H1 (cell line): ENCODE data around the gene SPATA13. TPM values are rescaled to one million over a fixed set of nuclear protein-coding genes. Genes with fewer than 3 reads are reported as not detected.

ENCODE experiments used
- CTCF ChIA-PET: fragments of 300-600 bp; sonication (Branson Sonifier 250); formaldehyde crosslinking; loops from one replicate; lab custom pipeline; 2021; ENCODE audit not compliant: partially characterized antibody; lab: Charles Lee
- POLR2A ChIA-PET: fragments of 300-600 bp; sonication (Branson Sonifier 250); formaldehyde crosslinking; loops from one replicate; lab custom pipeline; 2021; ENCODE audit warnings: inconsistent platforms; ENCODE audit not compliant: partially characterized antibody; lab: Charles Lee
- DNase-seq, 2 experiments: peaks; one replicate each; pipeline versions ENCODE4 v3.0.0 to v3.0.0-alpha.2; 2010 to 2022; ENCODE audit warnings: low spot score in 2 of 2, low read depth in 1 of 2, mixed read lengths in 1 of 2
- FAIRE-seq: peaks from 2 replicates; lab custom pipeline; 2011; peaks lifted over from hg19 to GRCh38; lab: Jason Lieb, UNC
- H2AFZ ChIP-seq: 2 replicates; pipeline ENCODE4 v1.8.1; 2012; ENCODE audit warnings: low read length, inconsistent platforms
- H2AK5ac ChIP-seq: 2 replicates; pipeline ENCODE4 v1.6.1; 2013; ENCODE audit warnings: low read depth, low read length
- H2BK120ac ChIP-seq: replicated peaks from 2 replicates; pipeline ENCODE3; 2013; ENCODE audit warnings: low read depth, low read length, inconsistent platforms
- H2BK12ac ChIP-seq: 2 replicates; pipeline ENCODE4 v1.6.1; 2013; ENCODE audit warnings: low read depth, low read length
- H2BK15ac ChIP-seq: 2 replicates; pipeline ENCODE4 v1.6.1; 2013; ENCODE audit warnings: low read length
- H2BK20ac ChIP-seq: 2 replicates; pipeline ENCODE4 v1.6.1; 2013; ENCODE audit warnings: low read length
- H2BK5ac ChIP-seq: 2 replicates; pipeline ENCODE4 v1.6.1; 2013; ENCODE audit warnings: low read depth, low read length
- H3K14ac ChIP-seq: 2 replicates; pipeline ENCODE4 v1.6.1; 2013; ENCODE audit warnings: inconsistent platforms; ENCODE audit not compliant: insufficient read length
- H3K18ac ChIP-seq: 2 replicates; pipeline ENCODE4 v1.6.1; 2013; ENCODE audit warnings: low read length; ENCODE audit errors: extremely low read depth
- H3K23ac ChIP-seq: 2 replicates; pipeline ENCODE4 v1.6.1; 2013; ENCODE audit warnings: inconsistent platforms; ENCODE audit not compliant: insufficient read length
- H3K23me2 ChIP-seq: 2 replicates; pipeline ENCODE4 v1.6.1; 2013; ENCODE audit warnings: low read depth, low read length
- H3K27ac ChIP-seq: 2 replicates; pipeline ENCODE4 v1.6.1; 2011; ENCODE audit warnings: low read depth, low read length, inconsistent platforms
- H3K27me3 ChIP-seq, 4 experiments: replicated peaks in 1 of 4; 1 replicate in 1 of 4; 2 replicates in 3 of 4; pipeline versions ENCODE4 v1.6.1 to v1.8.1; 2011 to 2013; ENCODE audit warnings: low read length in 3 of 4, mild to moderate bottlenecking in 3 of 4, inconsistent platforms in 2 of 4, mixed read lengths in 2 of 4, moderate library complexity in 1 of 4; ENCODE audit not compliant: control insufficient read depth in 3 of 4, insufficient read depth in 3 of 4; ENCODE audit errors: extremely low read depth in 1 of 4
- H3K36me3 ChIP-seq, 4 experiments: 2 replicates each; pipeline versions ENCODE4 v1.6.1 to v1.8.1; 2011 to 2013; ENCODE audit warnings: mild to moderate bottlenecking in 4 of 4, low read length in 3 of 4, moderate library complexity in 2 of 4, control low read depth in 1 of 4, inconsistent platforms in 1 of 4; ENCODE audit not compliant: insufficient read depth in 4 of 4, control insufficient read depth in 2 of 4
- H3K4ac ChIP-seq: replicated peaks from 2 replicates; pipeline ENCODE3; 2013; ENCODE audit warnings: low read length, low read depth, mixed read lengths, inconsistent platforms; ENCODE audit not compliant: insufficient read length
- H3K4me1 ChIP-seq, 4 experiments: replicated peaks in 1 of 4; 1 replicate in 1 of 4; 2 replicates in 3 of 4; pipeline versions ENCODE4 v1.6.1 to v1.8.1; 2011 to 2013; ENCODE audit warnings: low read length in 3 of 4, inconsistent platforms in 2 of 4, mixed read lengths in 1 of 4; ENCODE audit not compliant: insufficient read depth in 4 of 4, control insufficient read depth in 3 of 4
- H3K4me2 ChIP-seq, 2 experiments: 2 replicates each; pipeline versions ENCODE4 v1.6.1 to v1.8.1; 2011 to 2013; ENCODE audit warnings: low read depth in 2 of 2, low read length in 2 of 2, control low read depth in 1 of 2, inconsistent platforms in 1 of 2, mild to moderate bottlenecking in 1 of 2; ENCODE audit not compliant: insufficient read depth in 1 of 2
- H3K4me3 ChIP-seq, 4 experiments: fragments of 200-600, 300-600 bp in 1 of 4; sonication (generic), shearing (Covaris generic), sonication (Bioruptor Twin) in 1 of 4; 2 replicates each; pipeline versions ENCODE4 v1.5.1 to v1.8.1; 2011 to 2016; ENCODE audit warnings: low read length in 4 of 4, low read depth in 3 of 4, control low read depth in 2 of 4, inconsistent platforms in 2 of 4, mild to moderate bottlenecking in 2 of 4, mixed read lengths in 1 of 4, moderate library complexity in 1 of 4; ENCODE audit not compliant: insufficient read depth in 2 of 4; ENCODE audit errors: extremely low read depth in 1 of 4
- H3K56ac ChIP-seq: replicated peaks from 2 replicates; pipeline ENCODE3; 2013; ENCODE audit warnings: low read depth, mild to moderate bottlenecking, mixed read lengths, low read length, inconsistent platforms; ENCODE audit not compliant: insufficient read length
- H3K79me1 ChIP-seq: 2 replicates; pipeline ENCODE4 v1.6.1; 2013; ENCODE audit warnings: low read depth, low read length, control low read depth
- H3K79me2 ChIP-seq, 2 experiments: 2 replicates each; pipeline versions ENCODE4 v1.6.1 to v1.8.1; 2012 to 2013; ENCODE audit warnings: low read length in 2 of 2, mild to moderate bottlenecking in 2 of 2, inconsistent platforms in 1 of 2; ENCODE audit not compliant: insufficient read depth in 2 of 2, control insufficient read depth in 1 of 2
- H3K9ac ChIP-seq, 4 experiments: replicated peaks in 1 of 4; 1 replicate in 1 of 4; 2 replicates in 3 of 4; pipeline versions ENCODE4 v1.6.1 to v1.8.1; 2011 to 2013; ENCODE audit warnings: low read depth in 3 of 4, low read length in 3 of 4, control low read depth in 2 of 4, mild to moderate bottlenecking in 2 of 4, moderate library complexity in 2 of 4, inconsistent platforms in 1 of 4; ENCODE audit errors: extremely low read depth in 1 of 4
- H3K9me3 ChIP-seq, 2 experiments: 2 replicates each; pipeline versions ENCODE4 v1.6.1 to v1.8.1; 2012 to 2013; ENCODE audit warnings: mild to moderate bottlenecking in 2 of 2, moderate library complexity in 2 of 2, control low read depth in 1 of 2, inconsistent platforms in 1 of 2, low read depth in 1 of 2, low read length in 1 of 2, mixed read lengths in 1 of 2; ENCODE audit not compliant: insufficient read depth in 2 of 2
- H4K20me1 ChIP-seq, 2 experiments: replicated peaks in 1 of 2; 2 replicates each; pipeline versions ENCODE3 to v1.8.1; 2011 to 2013; ENCODE audit warnings: inconsistent platforms in 2 of 2, low read length in 2 of 2, mild to moderate bottlenecking in 1 of 2; ENCODE audit not compliant: insufficient read depth in 2 of 2, control insufficient read depth in 1 of 2
- H4K5ac ChIP-seq: 2 replicates; pipeline ENCODE4 v1.6.1; 2013; ENCODE audit warnings: low read length, low read depth, mixed read lengths, inconsistent platforms; ENCODE audit not compliant: insufficient read length
- H4K8ac ChIP-seq: 2 replicates; pipeline ENCODE4 v1.8.0; 2013; ENCODE audit warnings: mild to moderate bottlenecking, moderate library complexity, low read length, inconsistent platforms; ENCODE audit not compliant: insufficient read depth; ENCODE audit errors: extremely low read depth
- H4K91ac ChIP-seq: replicated peaks from 2 replicates; pipeline ENCODE3; 2013; ENCODE audit warnings: low read length, mixed read lengths, inconsistent platforms; ENCODE audit not compliant: insufficient read length
- HDAC2 ChIP-seq, 2 experiments: fragments of 300-600 bp in 1 of 2; sonication (generic) in 1 of 2; IDR thresholded peaks; 2 replicates each; pipeline ENCODE4 v1.6.1; 2011 to 2012; ENCODE audit warnings: low read depth in 2 of 2, low read length in 2 of 2, mild to moderate bottlenecking in 2 of 2, moderate library complexity in 2 of 2, borderline replicate concordance in 1 of 2, inconsistent platforms in 1 of 2
- POLR2A ChIP-seq, 2 experiments: IDR thresholded peaks; 1 replicate in 1 of 2; 2 replicates in 1 of 2; pipeline ENCODE4 v1.6.1; 2011; ENCODE audit warnings: low read depth in 2 of 2, low read length in 2 of 2, mild to moderate bottlenecking in 2 of 2; ENCODE audit errors: control extremely low read depth in 1 of 2
- RAD21 ChIP-seq, 2 experiments: IDR thresholded peaks in 1 of 2; conservative IDR thresholded peaks in 1 of 2; 2 replicates each; pipeline ENCODE4 v1.6.1; 2011; ENCODE audit warnings: low read depth in 2 of 2, low read length in 2 of 2, improper control_type of control experiment in 1 of 2, inconsistent platforms in 1 of 2, mild to moderate bottlenecking in 1 of 2, moderate library complexity in 1 of 2
- RNF2 ChIP-seq: fragments of 200-900, 300-1000 bp; sonication (generic); IDR thresholded peaks from 2 replicates; pipeline ENCODE4 v1.7.1; 2016; ENCODE audit warnings: borderline replicate concordance, low read depth, mild to moderate bottlenecking, antibody characterized with exemption, low read length; ENCODE audit not compliant: poor library complexity, severe bottlenecking; ENCODE audit errors: missing control alignments
- WGBS, 2 experiments: shearing (Covaris generic) in 1 of 2; methylation state at CpG; one replicate each; pipeline versions ENCODE4 v1.1.6 to v1.1.7; 2013 to 2015; ENCODE audit warnings: low lambda C conversion rate in 2 of 2, mixed read lengths in 2 of 2, inconsistent platforms in 1 of 2, low coverage in 1 of 2, missing lambda C conversion rate in 1 of 2; ENCODE audit not compliant: insufficient replicate concordance in 2 of 2, insufficient coverage in 1 of 2, insufficient read length in 1 of 2; ENCODE audit errors: extremely low coverage in 1 of 2, missing lambda C conversion rate in 1 of 2; 5-methylcytosine and 5-hydroxymethylcytosine counted together
- polyA plus RNA-seq, 7 experiments: library from polyadenylated mRNA; depleted of rRNA in 3 of 7; stranded (reverse) in 5 of 7; unstranded in 2 of 7; fragments of >200 nt in 5 of 7; fragments of 200-250 nt in 2 of 7; gene quantifications; 1 replicate in 5 of 7; 2 replicates in 1 of 7; 4 replicates in 1 of 7; pipeline versions ENCODE4 v1.2.1 to v1.2.3, GENCODE V29; 2011 to 2013; ENCODE audit warnings: missing spikeins in 2 of 7, mixed read lengths in 2 of 7
- total RNA-seq: library from RNA; stranded (reverse); fragmentation: NEBNext Ultra II Directional; extraction: Animal tissue kit (Norgen Biotek cat#: 25700); gene quantifications from 2 replicates; pipeline ENCODE4 v1.2.1, GENCODE V29; 2021

SPATA13 gene
- total and polyA plus RNA-seq, 2 of the 8 experiments (the other 6 are each of a cell fraction or from before 2014, with no cell fraction given) = 12.6 to 30.9 TPM

GRCh38 chr13:24226762-24227161 lies 66.2 kb downstream of the SPATA13 start:
- Histone ChIP-seq H4K8ac (no peak overlapping the region), H3K4me1 (peaks cover 0 to 10% (median 0%) of the 10 kb centered on the region in 4 experiments; a peak in 1 of 7 replicates), H3K23ac (no peak overlapping the region), H3K27me3 (no peaks in the 10 kb centered on the region), H3K9me3 (no peaks in the 10 kb centered on the region), H4K91ac (no peak overlapping the region), H3K56ac (no peak overlapping the region), H2BK120ac (no peak overlapping the region), H3K9ac (no peak overlapping the region), H3K79me2 (peaks cover 0 to 37% of the 10 kb centered on the region in 2 experiments; a peak in 2 of 4 replicates), H2BK20ac (no peak overlapping the region), H3K14ac (no peak overlapping the region), H3K23me2 (no peaks in the 10 kb centered on the region), H2AK5ac (no peak overlapping the region), H3K18ac (0 out of 2 replicates have a peak overlapping the region, but pooled peaks have one; percentile 21), H2AFZ (no peak overlapping the region), H4K5ac (no peak overlapping the region), H3K27ac (no peak overlapping the region), H2BK12ac (no peak overlapping the region), H3K4me2 (peak overlapping the region in 1 of 2 experiments; percentile 17; a peak in 1 of 4 replicates), H3K36me3 (0 out of 8 replicates have a peak, but pooled peaks cover 0 to 7% (median 1%) of the 10 kb centered on the region in 4 experiments), H2BK5ac (no peak overlapping the region), H3K4me3 (no peak overlapping the region), H3K79me1 (peaks cover 10% of the 10 kb centered on the region), H4K20me1 (peaks cover 0 to 6% of the 10 kb centered on the region in 2 experiments), H3K4ac (no peak overlapping the region), H2BK15ac (no peak overlapping the region)
- 48% methylated on average over 3 of the region's 3 CpGs; no CpG with 5 or more reads in 1 of the 2 experiments for WGBS, 2 experiments
- no peak for DNase-seq
- ChIA-PET CTCF (interaction anchor here (0.9 to 7.1 kb wide), 5 partner anchors 8 to 301 kb away, joined by 3 to 58 read pairs (median 3); no protein-coding TSS in a partner anchor), POLR2A (interaction anchor here (0.6 kb wide), 1 partner anchor 178 kb away, joined by 3 read pairs; no protein-coding TSS in a partner anchor)
- peak; percentile 79 for FAIRE-seq
- no peak for TF ChIP-seq RNF2
- TF ChIP-seq HDAC2 (IDR thresholded peaks at IDR 0.05; ENCODE audit: borderline replicate concordance in 1 of 2, low read depth in 2 of 2, low read length in 2 of 2) = no peak
- no peak for TF ChIP-seq RAD21 (IDR thresholded peaks at IDR 0.05 in 1 of 2, conservative IDR thresholded peaks at IDR 0.05 in 1 of 2; ENCODE audit: low read depth in 2 of 2, low read length in 2 of 2)
- TF ChIP-seq POLR2A (IDR thresholded peaks at IDR 0.05; ENCODE audit: control extremely low read depth in 1 of 2, low read depth in 2 of 2, low read length in 2 of 2) = no peak
